ENCODE results near the gene TEX30. TPM values are rescaled to one million over a fixed set of nuclear protein-coding genes. Genes with fewer than 3 reads are reported as not detected.
"Not testable (repeated sequence)": the region's sequence is repeated elsewhere in the genome, so short reads cannot be mapped to it uniquely, and the experiment has no call there.

Gene TEX30
- total RNA-seq, 3 donors from 2014 or later = 2.1 to 5.7 (median 3.7) TPM

- H3K36me3 ChIP-seq (ENCODE audit: low read depth) = no peaks in the 10 kb centered on the region
- intact Hi-C loops (cut with DNase I, micrococcal nuclease) = no loop called here
- no peak for ATAC-seq
Measured at GRCh38 chr13:102792396-102792795, 18.8 kb upstream of the TEX30 start.

GRCh38 chr13:102788683-102789082, 15.1 kb upstream of the TEX30 start:
- DNase-seq = no peak
- no peaks in the 10 kb centered on the region for H3K9me3 ChIP-seq
- intact Hi-C loops (cut with DNase I, micrococcal nuclease) = no loop called here
- TF ChIP-seq, protein P1, sequence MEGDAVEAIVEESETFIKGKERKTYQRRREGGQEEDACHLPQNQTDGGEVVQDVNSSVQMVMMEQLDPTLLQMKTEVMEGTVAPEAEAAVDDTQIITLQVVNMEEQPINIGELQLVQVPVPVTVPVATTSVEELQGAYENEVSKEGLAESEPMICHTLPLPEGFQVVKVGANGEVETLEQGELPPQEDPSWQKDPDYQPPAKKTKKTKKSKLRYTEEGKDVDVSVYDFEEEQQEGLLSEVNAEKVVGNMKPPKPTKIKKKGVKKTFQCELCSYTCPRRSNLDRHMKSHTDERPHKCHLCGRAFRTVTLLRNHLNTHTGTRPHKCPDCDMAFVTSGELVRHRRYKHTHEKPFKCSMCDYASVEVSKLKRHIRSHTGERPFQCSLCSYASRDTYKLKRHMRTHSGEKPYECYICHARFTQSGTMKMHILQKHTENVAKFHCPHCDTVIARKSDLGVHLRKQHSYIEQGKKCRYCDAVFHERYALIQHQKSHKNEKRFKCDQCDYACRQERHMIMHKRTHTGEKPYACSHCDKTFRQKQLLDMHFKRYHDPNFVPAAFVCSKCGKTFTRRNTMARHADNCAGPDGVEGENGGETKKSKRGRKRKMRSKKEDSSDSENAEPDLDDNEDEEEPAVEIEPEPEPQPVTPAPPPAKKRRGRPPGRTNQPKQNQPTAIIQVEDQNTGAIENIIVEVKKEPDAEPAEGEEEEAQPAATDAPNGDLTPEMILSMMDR (IDR thresholded peaks at IDR 0.05) = no peak
- ATAC-seq = no peak
- H3K4me3 ChIP-seq = no peak overlapping the region
- H3K4me1 ChIP-seq (ENCODE audit: low read depth) = no peaks in the 10 kb centered on the region
- no peaks in the 10 kb centered on the region for H3K36me3 ChIP-seq (ENCODE audit: low read depth)

More at GRCh38 chr13:102792396-102792795, 18.8 kb upstream of the TEX30 start:
- Histone ChIP-seq H3K9me3 (no peaks in the 10 kb centered on the region), H3K4me1 (ENCODE audit: low read depth) (no peaks in the 10 kb centered on the region), H3K4me3 (no peak overlapping the region)
- TF ChIP-seq, protein P1 (IDR thresholded peaks at IDR 0.05) = no peak
- no peak for DNase-seq

DNA sequence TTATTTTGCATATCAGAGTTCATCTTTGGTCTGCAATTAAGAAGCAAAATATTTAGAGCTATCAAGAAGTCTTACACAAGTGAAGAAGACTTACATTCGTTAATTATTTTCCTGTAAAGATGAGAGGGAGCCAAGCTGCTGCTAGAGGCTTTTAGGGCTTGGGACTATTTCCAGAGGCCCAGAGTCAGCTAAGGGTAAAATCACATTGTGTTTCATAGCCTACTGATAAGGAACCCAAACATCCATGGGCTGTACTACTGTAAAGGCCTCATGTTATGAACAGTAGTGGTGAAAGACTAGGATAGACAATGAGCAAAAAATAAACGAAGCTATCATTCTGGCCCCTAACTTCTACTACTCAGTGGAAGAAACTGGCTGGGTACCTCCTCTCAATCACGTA, 10.9 kb upstream of the TEX30 start:
- Histone ChIP-seq H3K36me3 (ENCODE audit: low read depth) (no peaks in the 10 kb centered on the region), H3K9me3 (no peaks in the 10 kb centered on the region), H3K4me1 (ENCODE audit: low read depth) (no peaks in the 10 kb centered on the region), H3K4me3 (no peak overlapping the region)
- ATAC-seq (no peak), DNase-seq (no peak)
- TF ChIP-seq, protein P1 (IDR thresholded peaks at IDR 0.05) = no peak
- intact Hi-C loops (cut with DNase I, micrococcal nuclease) = no loop called here

- intact Hi-C loops (cut with DNase I, micrococcal nuclease) = no loop called here
Measured at GRCh38 chr13:102781591-102781990, 8.0 kb upstream of the TEX30 start.

DNA sequence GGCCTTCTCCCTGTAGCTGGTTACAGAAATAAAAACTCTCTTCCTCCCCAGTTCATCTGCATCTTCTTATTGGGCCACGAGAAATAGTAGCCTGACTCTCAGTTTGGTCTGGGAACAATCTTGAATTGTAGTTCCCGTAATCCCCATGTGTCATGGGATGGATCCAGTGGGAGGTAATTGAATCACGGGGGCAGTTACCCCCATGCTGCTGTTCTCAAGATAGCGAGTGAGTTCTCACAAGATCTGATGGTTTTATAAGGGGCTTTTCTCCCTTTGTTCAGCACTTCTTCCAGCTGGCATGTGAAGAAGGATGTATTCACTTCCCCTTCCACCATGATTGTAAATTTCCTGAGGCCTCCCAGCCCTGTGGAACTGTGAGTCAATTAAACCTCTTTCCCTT, 7.1 kb upstream of the TEX30 start:
- H3K9me3 ChIP-seq; H3K4me3 ChIP-seq; intact Hi-C loops (cut with DNase I, micrococcal nuclease); ATAC-seq; H3K4me1 ChIP-seq (ENCODE audit: low read depth); DNase-seq; H3K36me3 ChIP-seq (ENCODE audit: low read depth): not testable (repeated sequence)

More at GRCh38 chr13:102781591-102781990, 8.0 kb upstream of the TEX30 start:
- ATAC-seq = no peak
- Histone ChIP-seq H3K4me1 (ENCODE audit: low read depth) (no peaks in the 10 kb centered on the region), H3K9me3 (no peaks in the 10 kb centered on the region), H3K36me3 (ENCODE audit: low read depth) (no peaks in the 10 kb centered on the region), H3K4me3 (no peak overlapping the region)
- TF ChIP-seq, protein P1 (IDR thresholded peaks at IDR 0.05) = no peak
- no peak for DNase-seq

GRCh38 chr13:102779436-102780159, 6.0 kb upstream of the TEX30 start:
- no peak for DNase-seq
- no peaks in the 10 kb centered on the region for H3K9me3 ChIP-seq
- TF ChIP-seq, protein P1 (IDR thresholded peaks at IDR 0.05) = no peak
- no peak overlapping the region for H3K4me3 ChIP-seq
- no peaks in the 10 kb centered on the region for H3K36me3 ChIP-seq (ENCODE audit: low read depth)
- ATAC-seq = no peak
- intact Hi-C loops (cut with DNase I, micrococcal nuclease) = no loop called here
- no peaks in the 10 kb centered on the region for H3K4me1 ChIP-seq (ENCODE audit: low read depth)
